HG02852 (cell line): ENCODE results near the gene CCDC182.

Experiments used
- ATAC-seq: cut with Tn5 transposase; IDR thresholded peaks from one replicate; pipeline ENCODE4 v1.9.1; 2021; ENCODE audit warnings: mild to moderate bottlenecking, moderate library complexity; ENCODE audit not compliant: unreplicated experiment

The CCDC182 gene

DNA sequence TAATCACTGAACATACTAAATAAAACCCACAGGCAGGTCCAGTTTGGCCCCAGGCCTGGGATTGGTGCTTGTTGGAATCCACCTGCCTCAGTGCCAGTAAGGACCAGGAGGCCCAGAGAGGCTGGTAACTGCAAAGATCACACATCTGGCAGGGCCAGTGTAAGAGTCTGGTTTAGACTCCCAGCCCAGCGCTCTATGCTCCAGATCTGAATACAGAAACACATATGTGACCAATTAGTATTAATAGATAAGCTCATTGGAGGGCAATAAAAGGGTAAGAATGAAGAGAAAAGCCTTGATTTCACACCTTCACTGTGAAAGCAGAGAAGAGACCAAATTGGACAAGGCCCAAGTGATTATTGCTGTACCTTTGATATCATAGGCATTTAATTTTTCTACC, 13.6 kb upstream of the CCDC182 start:
- ATAC-seq = no peak

DNA sequence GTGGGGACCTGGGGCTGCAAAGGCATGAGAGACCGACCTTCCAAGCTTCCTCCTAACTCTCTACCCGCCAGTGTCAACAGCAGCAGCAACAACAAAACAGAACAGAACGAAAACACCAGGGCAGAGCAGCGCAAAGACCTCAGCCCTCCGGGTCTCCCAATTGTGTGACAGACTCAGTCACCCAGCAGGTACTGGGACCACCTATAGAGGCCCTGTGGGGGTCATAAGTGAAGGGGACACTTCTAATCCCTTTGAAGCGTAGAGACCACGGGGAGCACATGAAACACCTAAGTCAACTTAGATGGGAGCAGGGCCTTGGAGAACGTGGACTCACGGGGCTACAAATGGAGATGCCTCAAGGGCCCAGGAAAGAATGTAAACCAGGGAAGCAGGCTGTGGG, 12.6 kb upstream of the CCDC182 start:
- no peak for ATAC-seq

DNA sequence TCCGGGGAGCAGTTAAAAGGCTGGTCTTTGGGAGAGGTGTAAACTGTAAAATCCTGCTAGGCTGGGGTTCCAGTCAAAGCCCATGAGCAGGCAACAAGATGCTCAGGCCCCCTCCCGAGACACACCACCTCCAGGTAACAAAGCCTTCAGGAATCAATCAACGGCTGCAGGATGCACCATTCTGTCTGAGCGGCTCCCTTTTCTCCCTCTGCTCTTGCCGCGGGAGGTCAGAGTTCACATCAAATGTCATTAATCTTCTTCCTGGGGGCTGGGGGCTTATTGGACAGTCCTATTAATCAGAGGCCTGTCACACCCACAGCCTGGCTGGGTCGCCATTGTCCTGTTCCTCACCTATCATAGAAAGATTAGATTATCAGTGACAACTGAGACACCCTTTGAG, 11.9 kb upstream of the CCDC182 start:
- ATAC-seq = no peak

DNA sequence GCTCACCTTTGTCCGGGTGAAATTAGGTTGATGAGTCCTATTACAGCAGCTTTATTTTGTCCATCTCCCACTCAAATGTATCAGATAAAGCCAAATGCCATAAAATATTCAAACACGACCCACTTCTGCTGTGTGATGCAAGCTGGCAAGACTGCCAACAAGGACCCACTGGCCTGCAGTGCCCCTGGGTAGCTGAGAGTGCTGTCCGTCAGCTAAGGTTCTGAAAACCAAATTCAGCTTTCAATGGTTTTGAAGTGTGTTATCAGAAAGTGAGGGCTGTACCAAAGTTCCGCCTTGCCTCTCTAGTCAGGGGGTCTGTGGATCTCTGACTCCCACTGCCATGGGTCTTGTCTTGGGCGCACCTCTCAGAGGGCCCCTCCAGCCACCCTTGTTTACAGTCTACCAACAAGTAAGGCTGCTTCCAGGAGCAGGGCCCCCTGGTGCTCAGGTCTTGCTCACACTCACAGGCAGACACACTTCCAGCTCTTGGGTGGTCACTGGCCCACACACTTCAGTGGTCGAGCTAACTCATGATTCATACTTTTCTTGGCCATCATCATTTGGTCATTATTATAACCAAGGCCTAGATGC, 10.5 kb upstream of the CCDC182 start:
- ATAC-seq = no peak

DNA sequence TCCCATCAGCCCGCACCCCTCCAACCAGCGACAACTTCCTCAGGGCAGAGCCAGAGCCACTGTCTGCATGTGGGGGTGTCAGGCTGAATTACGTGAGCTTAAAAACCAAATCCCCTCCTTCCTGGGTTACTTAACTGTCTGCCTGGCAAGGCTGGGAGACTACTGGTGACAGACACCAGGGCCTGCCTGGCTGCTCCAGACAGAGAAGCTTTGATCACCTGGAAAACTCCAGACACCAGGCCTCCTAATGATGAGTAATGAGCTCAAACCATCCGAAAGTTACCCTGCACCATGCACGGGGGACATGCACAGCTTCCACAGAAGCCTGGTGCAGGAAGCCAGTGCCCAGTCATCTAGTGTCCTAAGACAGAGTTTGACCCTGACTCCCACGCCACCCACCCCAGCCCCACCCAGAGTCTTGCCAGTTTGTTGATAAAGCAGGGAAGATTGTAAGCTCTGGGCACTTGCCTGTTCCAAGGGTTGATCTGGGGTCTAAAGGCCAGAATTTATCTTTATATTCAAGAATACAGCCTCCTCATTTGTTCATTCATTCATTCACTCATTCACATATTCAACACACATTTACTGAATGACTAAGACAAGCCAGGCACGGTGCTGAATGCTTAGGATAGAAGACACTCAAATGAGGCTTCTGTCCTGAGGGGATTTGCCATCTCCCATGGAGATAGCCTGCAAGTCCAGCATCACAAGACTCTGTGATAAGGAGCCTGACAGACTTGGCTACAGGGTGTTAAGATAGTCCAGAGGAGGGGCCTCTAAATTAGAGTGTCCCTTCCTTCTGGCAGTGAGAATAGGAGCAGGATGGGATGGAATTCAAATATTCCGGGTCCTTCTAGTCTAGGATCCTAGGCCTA, 7.2 kb upstream of the CCDC182 start:
- no peak for ATAC-seq

DNA sequence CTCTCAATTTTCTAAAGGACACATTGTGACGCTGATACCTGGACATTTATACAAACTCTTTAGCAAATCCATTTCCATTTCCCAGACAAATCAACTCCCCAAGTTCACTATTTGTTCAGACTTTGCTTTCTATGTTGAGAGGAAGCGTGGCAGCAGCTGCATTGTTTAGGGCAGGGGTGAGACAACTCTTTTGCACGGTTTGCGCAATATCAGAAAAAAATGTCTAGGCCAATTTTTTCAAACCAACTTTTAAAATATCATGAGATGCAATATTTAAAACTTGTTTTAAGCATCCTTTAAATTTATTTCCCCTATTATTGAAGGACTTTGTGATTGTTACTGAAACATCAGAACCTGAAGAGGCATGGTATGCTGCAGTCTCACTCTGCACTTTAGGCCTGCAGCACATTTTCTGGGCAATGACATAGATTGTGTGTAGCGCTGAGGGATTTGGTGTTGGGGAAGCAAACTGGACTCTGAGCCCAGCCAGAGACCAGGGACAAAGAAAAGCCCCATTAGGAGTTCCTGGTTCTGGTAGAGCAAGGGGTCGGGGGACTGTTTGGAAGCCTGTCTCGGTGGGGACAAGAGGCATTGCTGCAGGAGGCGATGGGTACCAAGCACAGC, 6.4 kb upstream of the CCDC182 start:
- ATAC-seq = no peak

DNA sequence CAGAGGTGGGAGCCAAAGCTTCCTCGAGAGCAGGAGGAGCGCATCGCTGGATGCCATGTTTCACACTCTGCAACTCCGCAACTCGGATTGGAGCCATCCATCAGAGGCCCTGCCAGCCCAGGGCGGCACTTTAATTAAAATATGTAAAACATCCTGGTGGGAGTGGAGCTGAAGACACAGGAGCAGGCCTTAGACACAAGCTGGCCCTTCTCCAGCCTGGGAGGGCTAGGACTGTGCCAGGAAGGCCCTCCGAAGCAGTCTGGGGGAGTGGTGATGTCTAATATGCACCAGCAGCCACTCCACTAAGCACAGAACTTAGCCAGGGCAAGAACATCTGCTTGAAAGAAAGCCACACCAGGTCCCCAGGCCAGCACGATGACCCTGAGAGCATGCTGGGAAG, 5.8 kb upstream of the CCDC182 start:
- no peak for ATAC-seq

DNA sequence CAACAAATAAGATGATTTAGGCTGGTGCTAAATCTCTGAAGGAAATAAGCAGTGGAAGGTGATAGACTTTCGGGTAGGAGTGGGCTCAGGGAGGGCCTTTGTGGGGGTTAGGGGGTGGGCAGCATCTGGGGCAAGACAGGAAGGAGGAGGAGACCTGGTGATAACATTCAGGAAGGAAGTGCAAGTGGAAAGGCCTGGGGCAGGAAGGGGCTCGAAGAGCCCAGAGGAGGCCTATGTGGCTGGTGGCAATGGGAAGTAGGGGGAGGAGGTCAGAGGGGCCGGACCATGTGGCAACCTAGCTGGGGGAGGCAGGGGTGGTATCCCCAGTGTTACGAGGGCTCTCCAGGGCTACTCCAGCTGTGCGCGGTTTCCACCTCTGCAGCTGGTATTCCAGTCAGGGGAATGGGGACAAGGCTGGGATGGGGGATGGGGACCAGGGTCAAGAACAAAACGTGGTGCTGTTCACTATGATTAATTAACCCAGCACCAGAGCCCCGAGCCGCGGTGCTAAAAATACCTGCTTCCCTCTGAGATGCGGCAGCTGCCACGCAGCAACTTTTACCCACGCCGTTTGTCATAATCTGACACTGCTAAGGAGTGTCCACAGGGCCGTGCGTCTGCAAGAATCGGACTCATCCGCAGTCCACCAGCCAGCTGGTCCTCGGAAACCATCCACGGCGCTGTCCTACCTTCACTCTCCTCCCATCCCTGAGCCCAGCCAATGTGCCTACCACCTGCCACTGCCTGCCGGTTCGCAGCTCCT, 5.2 kb upstream of the CCDC182 start:
- no peak for ATAC-seq

DNA sequence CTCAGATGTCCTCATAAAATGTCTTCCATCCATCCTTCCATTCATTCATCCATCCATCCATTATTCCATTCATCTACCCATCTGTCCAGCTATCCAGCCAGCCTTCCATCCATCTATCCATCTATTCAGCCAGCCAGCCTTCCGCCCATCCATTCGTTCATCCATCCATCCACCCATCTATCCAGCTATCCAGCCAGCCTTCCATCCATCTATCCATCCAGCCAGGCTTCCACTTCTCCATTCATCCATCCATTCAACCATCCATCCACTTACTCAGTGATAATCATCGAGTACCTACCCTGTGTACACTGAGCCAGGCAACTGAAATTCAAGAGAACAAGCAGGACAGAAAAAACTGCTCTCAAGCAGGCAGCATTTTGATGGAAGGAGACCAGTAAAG, 4.6 kb upstream of the CCDC182 start:
- ATAC-seq = no peak

DNA sequence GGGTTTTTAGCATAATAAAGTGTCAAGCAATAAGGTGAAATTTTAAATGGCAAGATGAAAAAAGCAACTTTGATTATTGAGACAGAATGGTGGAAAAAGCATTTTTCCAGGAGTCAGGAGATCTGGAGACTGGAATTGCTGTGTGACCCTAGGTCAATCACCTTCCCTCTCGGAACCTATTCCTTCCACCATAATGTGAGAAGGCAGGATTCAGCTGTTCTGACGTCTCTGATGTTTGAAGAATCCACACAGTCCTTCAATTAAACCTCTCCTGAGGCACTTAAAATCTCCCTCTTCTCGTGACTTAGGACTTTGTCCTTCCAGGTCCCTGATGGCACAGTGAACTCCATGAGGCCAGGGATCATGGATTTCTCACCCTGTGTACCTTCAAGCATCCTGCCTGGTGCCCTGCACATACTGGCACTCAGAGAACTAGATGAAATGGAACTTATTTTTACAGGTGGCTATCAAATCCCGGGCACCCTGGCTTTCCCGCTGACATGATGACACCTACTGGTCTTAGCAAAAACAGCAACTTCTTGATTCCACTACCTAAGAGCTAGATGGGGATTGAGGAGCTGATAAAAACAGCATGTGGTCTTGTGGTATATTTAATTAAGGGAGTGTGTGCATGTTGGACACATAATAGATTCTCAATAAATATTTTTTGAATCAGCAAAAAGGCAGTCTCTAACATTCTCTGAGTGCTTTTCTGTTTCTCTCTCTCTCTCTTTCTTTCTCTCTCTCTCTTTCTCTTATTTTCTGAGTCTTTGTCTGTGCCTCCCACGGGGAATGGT, 2.3 kb upstream of the CCDC182 start:
- ATAC-seq = no peak

DNA sequence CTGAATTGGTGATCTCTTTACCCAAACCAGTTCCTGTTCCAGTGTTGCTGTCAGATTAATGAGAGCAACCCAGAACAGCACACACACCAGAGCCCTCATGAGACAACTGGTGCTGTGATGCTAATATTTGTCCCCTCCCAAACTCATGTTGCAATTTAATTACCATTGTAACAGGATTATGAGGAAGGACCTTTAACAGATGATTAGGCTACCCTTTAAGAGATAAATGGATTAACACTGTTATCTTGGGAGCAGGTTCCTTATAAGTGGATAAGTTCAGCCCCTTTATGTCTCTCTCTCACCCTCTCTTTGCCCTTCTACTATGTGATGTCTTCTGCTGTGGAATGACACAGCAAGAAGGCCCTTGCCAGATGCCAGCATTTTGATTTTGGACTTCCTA, 1.1 kb upstream of the CCDC182 start:
- ATAC-seq = no peak

DNA sequence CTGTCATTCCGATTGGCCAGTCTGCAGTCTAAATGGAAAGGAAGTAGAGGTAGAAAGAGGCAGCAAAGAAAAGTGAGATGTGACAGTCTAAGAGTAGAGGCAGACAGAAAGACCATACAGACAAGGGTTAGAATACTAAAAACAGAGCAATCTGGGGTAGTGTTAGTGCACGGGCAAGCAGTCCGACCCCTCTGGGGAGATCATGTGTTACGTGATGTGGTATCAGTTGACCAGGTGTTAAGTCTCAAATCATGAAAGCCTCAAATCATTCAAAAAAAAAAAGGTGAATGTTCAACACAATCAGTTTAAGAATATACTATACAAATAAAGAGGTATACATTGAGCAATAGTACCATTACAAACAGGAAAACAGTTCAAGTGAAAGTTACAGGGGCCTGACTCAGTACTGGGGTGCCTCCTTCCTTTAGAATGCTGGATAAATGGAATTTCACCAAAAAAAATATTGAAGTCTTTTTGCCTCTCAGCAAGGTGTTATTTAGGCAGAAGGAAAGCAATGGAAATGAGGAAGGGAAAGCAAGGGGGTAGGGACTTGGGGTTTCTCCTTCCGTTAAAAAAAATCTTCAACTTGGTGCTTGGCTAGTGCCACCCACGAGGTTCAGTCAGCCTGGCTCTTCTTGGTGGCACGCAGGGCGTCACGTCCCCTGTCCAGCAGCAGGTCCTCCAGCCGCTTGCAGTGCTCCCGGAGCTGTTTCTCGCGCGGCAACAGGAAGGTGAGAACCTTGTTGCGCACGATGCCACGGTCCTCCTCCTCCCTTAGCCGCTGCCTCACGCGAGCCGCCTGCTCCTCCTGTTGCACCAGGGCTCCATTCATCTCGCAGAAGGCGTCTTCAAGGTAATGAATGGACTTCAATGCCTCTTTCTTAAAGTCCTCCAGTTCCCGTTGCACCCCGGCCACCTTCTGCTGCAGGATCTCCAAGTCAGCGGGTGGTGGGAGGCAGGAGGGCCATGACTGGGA, 616 bp downstream of the CCDC182 start:
- no peak for ATAC-seq

DNA sequence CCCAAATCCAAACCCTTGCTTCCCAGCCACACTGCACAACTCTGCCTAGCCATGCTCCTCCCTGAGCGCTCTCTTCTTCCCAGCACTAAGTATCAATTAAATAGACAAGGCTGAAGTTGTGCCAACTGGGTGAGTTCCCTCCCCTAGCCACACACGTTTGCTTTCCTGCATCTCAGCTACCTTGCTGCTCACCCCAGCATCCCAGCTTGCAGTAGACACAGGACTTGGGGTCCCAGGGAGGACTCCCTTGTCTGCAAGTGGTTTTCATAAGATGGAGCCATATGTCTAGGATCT, 4.9 kb downstream of the CCDC182 start:
- no peak for ATAC-seq

DNA sequence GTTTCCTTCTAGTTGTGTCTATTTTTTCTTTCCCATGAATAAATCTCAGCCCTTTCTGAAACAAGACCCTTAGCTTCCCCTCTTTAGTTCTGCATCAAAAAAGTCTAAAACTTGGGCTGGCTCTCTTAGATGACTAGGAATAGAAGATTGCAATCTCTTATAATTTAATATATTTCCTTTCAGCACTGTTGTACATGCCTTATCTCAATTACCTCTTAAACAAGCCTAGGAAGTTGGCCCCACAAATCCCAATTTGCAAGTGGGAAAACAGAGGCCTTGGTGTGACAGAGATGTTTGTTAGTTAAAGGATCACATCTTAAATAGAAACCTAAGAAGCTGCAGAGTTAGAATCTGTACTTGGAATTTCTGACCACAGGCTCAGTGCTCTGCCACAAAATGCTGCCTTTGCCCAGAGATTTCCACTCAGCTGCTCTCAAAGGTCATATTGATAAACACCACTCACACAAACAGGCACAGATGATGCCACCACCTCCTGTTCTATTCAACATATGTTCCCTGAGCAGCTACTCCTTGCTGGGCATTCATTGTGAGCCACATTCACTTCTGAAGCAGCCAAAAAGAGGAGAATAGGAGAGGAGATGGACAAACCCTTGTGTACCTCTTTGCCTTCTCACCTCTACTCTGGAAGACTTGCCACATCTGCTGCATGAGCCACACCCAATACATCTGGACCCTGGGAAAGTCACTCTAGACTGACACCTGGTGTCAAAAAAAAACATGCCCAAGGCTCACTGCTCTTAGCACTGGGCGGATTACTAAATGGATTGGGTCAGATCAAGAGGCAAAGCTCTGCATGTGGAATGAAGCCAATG, 5.5 kb downstream of the CCDC182 start:
- no peak for ATAC-seq

DNA sequence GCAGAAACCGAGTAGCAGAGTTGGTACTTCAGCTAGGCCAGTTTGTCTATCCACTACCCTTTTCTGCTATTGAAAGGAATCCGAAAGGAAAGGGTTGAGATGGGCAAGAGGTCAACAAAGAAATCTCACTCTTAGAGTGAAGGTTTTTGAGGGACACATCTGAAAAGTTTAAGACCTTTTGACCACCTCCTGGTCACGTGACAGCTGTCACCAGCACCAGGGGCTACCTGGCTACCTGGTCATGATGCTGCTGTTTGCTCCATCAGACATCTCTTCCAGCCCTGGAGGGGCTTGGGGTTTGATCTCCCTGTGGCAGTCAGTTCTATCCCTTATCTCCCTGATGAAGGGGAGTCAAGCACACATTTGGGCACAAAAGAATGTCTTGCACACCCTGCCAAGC, 7.6 kb downstream of the CCDC182 start:
- no peak for ATAC-seq

DNA sequence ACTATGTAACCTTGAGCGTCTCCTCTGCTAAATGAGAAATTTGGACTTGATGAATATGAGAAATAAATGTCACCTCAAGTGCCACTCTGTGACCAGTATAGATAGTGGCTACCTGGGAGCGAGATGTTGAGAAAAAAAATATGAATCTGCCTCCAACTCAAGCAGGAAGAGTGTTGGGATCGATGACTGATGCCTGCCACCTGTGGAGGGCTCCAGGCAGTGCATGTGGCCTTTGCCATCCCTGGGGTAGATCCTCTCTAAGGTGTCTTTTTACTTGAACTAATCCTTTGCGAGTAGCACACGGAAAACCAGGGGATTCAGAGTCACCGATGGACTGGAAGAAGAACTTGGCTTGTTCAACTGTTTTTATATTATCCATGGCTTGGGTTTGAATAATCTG, 9.4 kb downstream of the CCDC182 start:
- no peak for ATAC-seq

DNA sequence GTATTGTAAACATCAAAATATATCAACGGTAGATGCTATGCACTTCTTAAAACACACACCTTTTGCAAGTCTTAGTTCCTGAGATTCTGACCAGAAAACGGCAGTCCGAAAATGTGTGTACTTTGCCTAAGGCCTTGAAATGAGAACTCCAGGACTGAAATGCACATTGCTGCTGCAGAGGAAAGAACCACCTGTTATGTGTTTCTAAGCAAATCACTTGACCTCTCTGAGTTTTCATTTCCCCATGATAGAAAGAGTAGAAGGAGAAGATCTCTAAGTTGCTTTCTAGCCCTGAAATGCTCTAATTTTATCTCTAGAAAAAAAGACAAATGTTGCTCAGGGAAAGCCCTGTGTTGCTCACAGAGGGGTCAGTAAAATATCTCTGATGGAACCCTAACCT, 9.9 kb downstream of the CCDC182 start:
- ATAC-seq = no peak

DNA sequence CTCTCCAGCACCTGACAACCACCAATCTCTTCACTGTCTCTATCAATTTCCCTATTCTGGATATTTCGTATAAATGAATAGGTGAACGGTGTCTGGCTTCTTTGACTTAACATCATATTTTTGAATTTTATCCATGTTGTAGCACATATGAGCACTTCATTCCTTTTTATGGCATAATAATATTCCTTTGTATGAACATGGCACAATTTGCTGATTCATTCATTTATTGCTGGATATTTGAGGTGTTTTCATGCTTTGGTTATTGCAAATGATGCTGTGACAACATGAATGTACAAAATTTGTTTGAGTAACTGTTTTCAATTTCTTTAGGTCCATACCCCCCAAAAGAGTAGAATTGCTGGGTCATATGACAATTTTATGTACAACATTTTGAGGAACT, 12.0 kb downstream of the CCDC182 start:
- no peak for ATAC-seq

DNA sequence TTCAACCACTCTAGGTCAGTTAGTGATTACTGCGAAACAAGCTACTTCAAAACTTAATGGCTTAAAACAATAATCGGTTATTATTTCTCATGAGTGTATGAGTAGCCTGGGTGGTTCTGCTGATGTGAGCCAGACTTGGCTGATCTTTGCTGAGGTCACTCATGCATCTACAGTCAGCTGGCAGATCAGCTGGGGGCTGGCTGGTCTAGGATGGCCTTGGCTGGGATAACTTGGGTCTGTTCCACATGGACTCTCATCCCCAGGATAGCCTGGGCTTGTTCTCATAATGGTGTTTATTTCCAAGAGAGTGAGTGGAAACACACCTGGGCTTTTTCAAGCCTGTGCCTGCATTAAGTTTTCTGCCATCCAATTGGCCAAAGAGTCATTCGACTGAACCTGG, 13.0 kb downstream of the CCDC182 start:
- no peak for ATAC-seq
